ENCODE data around the gene FIGLA. TPM values are rescaled to one million over a fixed set of nuclear protein-coding genes. Genes with fewer than 3 reads are reported as not detected.

The FIGLA gene
- total and polyA plus RNA-seq, 2 of the 8 experiments (the other 6 are each of a cell fraction or from before 2014, with no cell fraction given), result not detected

- Histone ChIP-seq H3K79me1 (ENCODE audit: low read depth, low read length) (peaks cover 14% of the 10 kb centered on the region), H2BK120ac (replicated peaks; ENCODE audit: low read depth, low read length) (no peak overlapping the region), H3K23ac (ENCODE audit: insufficient read length) (no peak overlapping the region), H3K56ac (replicated peaks; ENCODE audit: insufficient read length, low read depth, low read length) (no peak overlapping the region), H3K4me3 (ENCODE audit: extremely low read depth in 1 of 4, insufficient read depth in 2 of 4, low read depth in 3 of 4, low read length in 4 of 4) (no peak overlapping the region), H3K18ac (ENCODE audit: extremely low read depth, low read length) (no peak overlapping the region), H3K4ac (replicated peaks; ENCODE audit: insufficient read length, low read depth, low read length) (no peak overlapping the region), H2BK12ac (ENCODE audit: low read depth, low read length) (no peak overlapping the region), H3K9me3 (ENCODE audit: insufficient read depth in 2 of 2, low read depth in 1 of 2, low read length in 1 of 2) (peaks cover 0 to 4% of the 10 kb centered on the region in 2 experiments; a peak in 1 of 4 replicates), H2BK20ac (ENCODE audit: low read length) (no peak overlapping the region), H4K5ac (ENCODE audit: insufficient read length, low read depth, low read length) (no peak overlapping the region), H2AFZ (ENCODE audit: low read length) (no peak overlapping the region), H3K36me3 (ENCODE audit: control insufficient read depth in 2 of 4, insufficient read depth in 4 of 4, low read length in 3 of 4) (no peaks in the 10 kb centered on the region; a peak in 1 of 8 replicates), H2BK15ac (ENCODE audit: low read length) (no peak overlapping the region), H3K4me1 (replicated peaks in 1 of 4; ENCODE audit: control insufficient read depth in 3 of 4, insufficient read depth in 4 of 4, low read length in 3 of 4) (peaks cover 1 to 18% (median 6%) of the 10 kb centered on the region in 4 experiments; a peak in 3 of 7 replicates), H3K9ac (replicated peaks in 1 of 4; ENCODE audit: extremely low read depth in 1 of 4, low read depth in 3 of 4, low read length in 3 of 4) (no peak overlapping the region), H2AK5ac (ENCODE audit: low read depth, low read length) (no peak overlapping the region), H3K79me2 (ENCODE audit: control insufficient read depth in 1 of 2, insufficient read depth in 2 of 2, low read length in 2 of 2) (peaks cover 8 to 97% of the 10 kb centered on the region in 2 experiments), H2BK5ac (ENCODE audit: low read depth, low read length) (no peak overlapping the region), H3K4me2 (ENCODE audit: insufficient read depth in 1 of 2, low read depth in 2 of 2, low read length in 2 of 2) (no peak overlapping the region), H3K27ac (ENCODE audit: low read depth, low read length) (no peak overlapping the region), H4K91ac (replicated peaks; ENCODE audit: insufficient read length, low read length) (no peak overlapping the region), H3K23me2 (ENCODE audit: low read depth, low read length) (no peaks in the 10 kb centered on the region; the same call in 1 of the 2 replicates), H3K14ac (ENCODE audit: insufficient read length) (no peak overlapping the region), H3K27me3 (replicated peaks in 1 of 4; ENCODE audit: control insufficient read depth in 3 of 4, extremely low read depth in 1 of 4, insufficient read depth in 3 of 4, low read length in 3 of 4) (no peaks in the 10 kb centered on the region), H4K8ac (ENCODE audit: extremely low read depth, insufficient read depth, low read length) (no peak overlapping the region), H4K20me1 (replicated peaks in 1 of 2; ENCODE audit: control insufficient read depth in 1 of 2, insufficient read depth in 2 of 2, low read length in 2 of 2) (peaks cover 13 to 17% of the 10 kb centered on the region in 2 experiments)
- DNase-seq (ENCODE audit: low read depth in 1 of 2, low spot score in 2 of 2), result no peak
- ChIA-PET CTCF (ENCODE audit: partially characterized antibody) (interaction anchor here (1.0 to 3.2 kb wide), 3 partner anchors 35 to 43 kb away, joined by 3 to 12 read pairs (median 3); no protein-coding TSS in a partner anchor), POLR2A (ENCODE audit: partially characterized antibody) (interaction anchor here (1.5 to 2.2 kb wide), 2 partner anchors 10 to 15 kb away, joined by 4 to 7 read pairs; no protein-coding TSS in a partner anchor)
- 88% methylated on average over 4 of the region's 4 CpGs; no CpG with 5 or more reads in 1 of the 2 experiments for WGBS, 2 experiments (ENCODE audit: extremely low coverage in 1 of 2, insufficient coverage in 1 of 2, insufficient read length in 1 of 2, insufficient replicate concordance in 2 of 2, low coverage in 1 of 2, low lambda C conversion rate in 2 of 2, missing lambda C conversion rate in 1 of 2)
- FAIRE-seq, result no peak
- no peak for TF ChIP-seq E2F6 (IDR thresholded peaks at IDR 0.05)
Observed at GRCh38 chr2:70743068-70743467, 47.4 kb downstream of the FIGLA start.
